Activated CD4-positive, alpha-beta T cell treated with anti-CD3 and anti-CD28 coated beads, Interleukin-2, amount 50 U/mL, for 4 hours (primary cell): ENCODE data around the gene SFMBT2.

Experiments
- DNase-seq, 2 experiments: peaks; one replicate each; pipeline ENCODE4 v3.0.0-alpha.2; 2020

The SFMBT2 gene

GRCh38 chr10:7362471-7362870, 48.4 kb downstream of the SFMBT2 start:
- DNase-seq: no peak

DNA sequence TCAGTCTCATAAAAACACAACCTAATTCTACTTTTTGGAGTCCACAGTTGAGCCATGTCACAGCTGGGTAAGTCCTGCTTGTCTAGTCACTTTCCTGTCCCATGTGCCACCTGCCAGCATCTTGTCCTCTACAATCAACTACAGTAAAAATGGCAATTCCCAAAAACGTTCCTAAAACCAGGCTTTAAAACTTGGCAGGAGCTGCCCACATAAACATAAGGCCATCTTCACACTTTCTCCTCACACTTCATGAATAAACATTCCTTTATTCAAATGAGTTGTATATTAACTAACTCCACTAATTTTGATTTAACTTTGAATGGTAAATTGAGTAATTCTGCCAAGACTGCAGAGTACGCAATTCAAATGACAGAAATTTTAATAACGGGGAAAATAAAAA, 49.5 kb downstream of the SFMBT2 start:
- no peak for DNase-seq

GRCh38 chr10:7359954-7360353, 50.9 kb downstream of the SFMBT2 start:
- DNase-seq: no peak

- no peak for DNase-seq
Observed at GRCh38 chr10:7359356-7359755, 51.5 kb downstream of the SFMBT2 start.

GRCh38 chr10:7357193-7357592, 53.6 kb downstream of the SFMBT2 start:
- DNase-seq: no peak

DNA sequence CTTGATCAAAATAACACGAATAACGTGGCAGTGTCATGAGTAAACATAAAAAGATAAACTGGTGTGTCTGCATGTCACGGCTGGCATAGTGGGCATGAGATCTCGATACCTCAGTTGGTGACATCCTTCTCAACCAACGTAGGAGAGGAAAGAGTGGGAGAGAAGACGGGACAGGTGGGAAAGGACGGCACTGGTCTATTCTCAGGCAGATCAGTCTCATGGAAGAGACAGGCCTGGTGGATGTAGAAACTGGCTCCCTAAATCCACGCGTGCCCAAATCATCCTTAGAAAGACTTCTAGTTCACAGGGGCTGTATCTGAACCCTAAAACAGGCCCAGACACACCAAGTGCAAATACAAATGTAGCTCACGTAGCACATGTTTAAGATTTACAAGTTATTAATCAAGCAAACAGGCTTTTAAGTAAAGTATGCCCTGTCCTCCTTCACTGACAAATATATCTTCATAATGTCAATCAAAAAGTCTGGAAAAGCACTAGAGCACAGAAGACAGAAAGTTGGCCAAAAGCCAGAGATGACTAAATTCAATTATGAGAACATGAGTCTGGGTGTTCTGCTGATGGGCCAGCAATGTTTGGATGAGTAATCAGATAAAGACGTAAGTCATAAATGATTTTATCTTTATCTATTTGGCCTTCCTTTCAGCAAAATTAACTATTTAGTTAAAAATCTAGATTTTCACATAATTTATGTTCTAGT, 56.3 kb downstream of the SFMBT2 start:
- no peak for DNase-seq

- no peak for DNase-seq
Observed at GRCh38 chr10:7351894-7352293, 58.9 kb downstream of the SFMBT2 start.

DNA sequence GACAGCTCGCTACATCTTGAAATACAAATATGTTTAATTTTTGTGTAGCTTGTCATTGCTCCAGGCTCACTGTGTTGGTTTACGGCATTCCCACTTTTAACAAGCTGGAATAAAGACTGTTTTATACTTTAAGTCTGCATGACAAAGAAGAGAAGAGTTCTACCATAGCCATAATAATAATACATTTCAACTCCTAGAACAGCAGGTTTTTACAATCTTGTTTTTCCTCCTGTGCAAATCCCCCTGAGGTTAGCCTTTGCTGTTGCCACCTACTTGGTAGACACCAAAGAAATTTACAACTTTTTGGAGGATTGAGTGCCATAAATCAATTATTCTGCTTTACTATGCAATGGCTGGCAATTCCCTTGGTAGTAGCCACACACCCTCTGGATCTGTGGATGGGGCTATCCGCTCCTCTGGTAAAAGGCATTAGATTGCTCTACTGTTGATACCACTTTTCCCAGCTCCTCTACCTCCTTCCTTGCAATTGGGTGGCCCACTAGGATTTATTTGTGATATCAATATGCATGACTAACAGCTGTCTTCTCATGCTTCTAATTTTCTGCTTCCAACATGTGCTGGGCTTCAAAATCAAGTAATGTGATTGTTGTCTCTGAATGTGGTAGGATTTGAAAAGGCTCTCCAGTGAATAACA, 60.2 kb downstream of the SFMBT2 start:
- no peak for DNase-seq

GRCh38 chr10:7345717-7346116, 65.1 kb downstream of the SFMBT2 start:
- DNase-seq: no peak

DNA sequence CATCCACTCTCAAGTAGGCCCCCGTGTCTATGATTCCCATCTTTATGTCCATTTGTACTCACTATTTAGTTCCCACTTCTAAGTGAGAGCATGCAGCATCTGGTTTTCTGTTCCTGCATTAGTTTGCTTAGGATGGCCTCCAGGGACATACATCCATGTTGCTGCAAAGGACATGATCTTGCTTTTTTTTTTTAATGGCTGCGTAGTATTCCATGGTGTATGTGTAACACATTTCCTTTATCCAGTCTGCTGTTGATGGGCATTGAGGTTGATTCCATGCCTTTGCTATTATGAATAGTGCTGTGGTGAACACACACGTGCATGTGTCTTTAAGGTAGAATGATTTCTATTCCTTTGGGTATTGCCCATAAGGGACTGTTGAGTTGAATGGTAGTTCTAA, 67.8 kb downstream of the SFMBT2 start:
- no peak for DNase-seq

DNA sequence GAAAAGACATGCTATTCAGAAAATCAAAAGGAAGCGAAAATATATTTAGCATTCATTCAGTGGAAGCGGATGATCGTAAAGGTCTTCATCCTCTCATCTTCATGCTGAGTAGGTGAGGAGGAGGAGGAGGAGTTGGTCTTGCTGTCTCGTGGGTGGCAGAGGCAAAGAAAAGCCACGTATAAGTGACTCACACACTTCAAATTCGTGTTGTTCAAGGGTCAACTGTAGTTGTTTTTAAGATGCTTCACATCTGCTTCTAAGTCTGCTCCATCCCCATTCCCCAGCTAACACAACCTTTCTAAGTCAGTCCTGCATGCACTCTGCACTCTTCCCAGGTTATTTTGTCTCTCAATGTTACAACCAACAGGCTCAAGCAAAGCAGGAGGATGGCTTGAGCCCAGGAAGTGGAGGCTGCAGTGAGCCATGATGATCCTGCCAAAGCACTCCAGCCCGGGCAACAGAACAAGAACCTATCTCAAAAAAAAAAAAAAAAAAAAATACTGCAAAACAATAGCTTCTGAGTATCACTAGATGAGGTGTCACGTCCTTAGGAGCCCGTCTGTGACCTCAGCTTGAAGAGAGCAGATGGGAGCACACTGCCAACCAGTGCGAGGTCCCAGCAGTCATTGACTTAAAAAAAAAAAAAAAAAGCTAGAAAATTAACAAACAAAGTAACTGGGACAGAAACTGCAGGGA, 70.5 kb downstream of the SFMBT2 start:
- DNase-seq: no peak

GRCh38 chr10:7339510-7339909, 71.3 kb downstream of the SFMBT2 start:
- DNase-seq: no peak

- no peak for DNase-seq
Observed at GRCh38 chr10:7338469-7338868, 72.4 kb downstream of the SFMBT2 start.

- DNase-seq: no peak
Observed at GRCh38 chr10:7337431-7338171, 73.2 kb downstream of the SFMBT2 start.

DNA sequence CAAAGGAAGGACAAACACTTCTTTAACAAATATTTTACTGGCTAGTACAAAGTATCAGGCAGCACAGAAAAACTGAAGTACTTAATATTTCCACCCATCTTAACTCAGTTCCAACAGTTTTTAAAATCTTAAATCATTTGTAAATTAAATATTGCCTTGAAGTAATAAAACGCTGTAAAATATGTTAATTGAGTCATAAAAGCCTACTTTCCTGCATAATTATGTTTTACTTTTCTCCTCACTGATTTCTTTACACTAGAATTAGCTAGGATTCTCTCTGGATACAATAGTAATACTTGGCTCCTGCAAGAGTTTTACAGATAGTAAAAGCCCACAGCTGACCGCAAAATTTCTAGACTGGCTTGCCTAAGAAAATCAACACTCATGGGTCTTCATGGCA, 74.9 kb downstream of the SFMBT2 start:
- DNase-seq: no peak

- no peak for DNase-seq
Observed at GRCh38 chr10:7334642-7334964, 76.2 kb downstream of the SFMBT2 start.

GRCh38 chr10:7333961-7334641, 76.7 kb downstream of the SFMBT2 start:
- no peak for DNase-seq

- no peak for DNase-seq
Observed at GRCh38 chr10:7329219-7329618, 81.6 kb downstream of the SFMBT2 start.

GRCh38 chr10:7327885-7328284, 82.9 kb downstream of the SFMBT2 start:
- no peak for DNase-seq

DNA sequence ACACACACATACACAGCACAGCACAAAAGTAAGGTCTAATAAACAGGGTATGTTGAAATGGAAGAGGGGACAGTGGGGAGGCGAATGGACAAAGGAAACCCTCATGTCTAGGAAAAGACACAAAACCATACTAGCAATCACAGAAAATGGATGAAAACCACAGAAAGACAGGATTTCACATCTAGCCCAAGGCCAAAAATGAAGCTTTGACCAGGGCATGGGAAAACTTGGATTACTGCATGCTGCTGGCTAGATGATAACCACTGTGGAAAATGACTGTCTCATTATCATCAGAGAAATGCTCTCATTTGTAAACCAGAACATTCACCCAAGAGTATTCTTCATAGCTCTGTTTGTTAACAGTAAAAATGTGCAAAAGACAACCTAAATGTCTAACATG, 88.2 kb downstream of the SFMBT2 start:
- no peak for DNase-seq

- no peak for DNase-seq
Observed at GRCh38 chr10:7320072-7320471, 90.8 kb downstream of the SFMBT2 start.

GRCh38 chr10:7319632-7320031, 91.2 kb downstream of the SFMBT2 start:
- DNase-seq: no peak

DNA sequence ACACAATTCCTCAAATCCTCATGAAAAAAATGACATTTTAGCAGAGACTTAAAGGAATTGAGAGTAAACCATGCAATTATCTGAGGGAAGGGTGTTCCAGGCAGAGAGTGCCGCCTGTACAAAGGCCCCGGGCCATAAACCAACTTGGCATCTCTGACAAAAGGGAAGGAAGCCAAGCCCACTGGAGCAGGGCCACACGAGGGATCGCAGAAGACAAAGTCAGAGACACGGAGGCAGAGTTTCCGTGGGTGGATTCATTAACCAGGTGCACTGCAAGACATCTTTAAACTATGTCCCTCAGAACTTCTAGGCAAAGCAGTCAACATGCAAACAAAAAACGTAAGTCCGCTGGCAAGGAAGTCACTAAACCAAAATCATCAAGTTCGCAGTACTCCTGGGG, 92.0 kb downstream of the SFMBT2 start:
- no peak for DNase-seq
